GM12878 (cell line): ENCODE data around the gene EPB41L1. TPM values are rescaled to one million over a fixed set of nuclear protein-coding genes. Genes with fewer than 3 reads are reported as not detected.

Experiments used
- ATAC-seq: fragments of 200-7000 bp; cut with Tn5 transposase; 3 replicates; pipeline ENCODE4 v1.9.1; 2020; ENCODE audit warnings: mild to moderate bottlenecking, moderate library complexity
- BruUV-seq: library from RNA; stranded (reverse); fragments of 400-500 nt; replicated peaks from 2 replicates; lab custom pipeline; 2021; lab: Mats Ljungman, UMichigan
- CTCF ChIA-PET: fragments of 300-600 bp; sonication (Branson Sonifier 250); formaldehyde crosslinking; extraction: SDS; loops from one replicate; lab custom pipeline; 2021; ENCODE audit warnings: inconsistent platforms; lab: Yijun Ruan, JAX
- POLR2A ChIA-PET: fragments of 350-600 bp; formaldehyde crosslinking; extraction: SDS; loops from one replicate; lab custom pipeline; 2021; ENCODE audit warnings: inconsistent platforms; lab: Charles Lee
- RAD21 ChIA-PET: fragments of 300-600 bp; sonication (Branson Sonifier 250); formaldehyde crosslinking; loops from one replicate; lab custom pipeline; 2023; ENCODE audit warnings: antibody characterized with exemption; ENCODE audit not compliant: unreplicated experiment; lab: Charles Lee
- SMC1A ChIA-PET: fragments of 300-600 bp; sonication (Branson Sonifier 250); formaldehyde crosslinking; loops from one replicate; lab custom pipeline; 2023; ENCODE audit not compliant: unreplicated experiment, uncharacterized antibody; lab: Charles Lee
- DNase-seq: peaks from one replicate; pipeline ENCODE4 v3.0.0-alpha.2; 2011; ENCODE audit warnings: low read depth, low spot score
- FAIRE-seq: peaks from 3 replicates; lab custom pipeline; 2011; peaks lifted over from hg19 to GRCh38; lab: Jason Lieb, UNC
- H2AFZ ChIP-seq: 2 replicates; pipeline ENCODE4 v1.6.0; 2011; ENCODE audit warnings: low read depth, low read length, control low read depth; ENCODE audit not compliant: control insufficient read depth
- H3K27ac ChIP-seq: 2 replicates; pipeline ENCODE4 v1.5.1; 2011; ENCODE audit warnings: control low read depth; ENCODE audit not compliant: control insufficient read depth, insufficient read depth
- H3K27me3 ChIP-seq, 2 experiments: replicated peaks in 1 of 2; 2 replicates each; pipeline versions ENCODE4 v1.6.0 to v1.6.1; 2011; ENCODE audit warnings: low read length in 1 of 2; ENCODE audit not compliant: control insufficient read depth in 2 of 2, insufficient read depth in 2 of 2
- H3K36me3 ChIP-seq, 2 experiments: 2 replicates each; pipeline ENCODE4 v1.5.1; 2011; ENCODE audit warnings: low read length in 1 of 2; ENCODE audit not compliant: control insufficient read depth in 2 of 2, insufficient read depth in 2 of 2
- H3K4me1 ChIP-seq: 2 replicates; pipeline ENCODE4 v1.6.1; 2011; ENCODE audit warnings: mild to moderate bottlenecking, low read length, moderate library complexity, mixed read lengths; ENCODE audit not compliant: control insufficient read depth, insufficient read depth
- H3K4me2 ChIP-seq: 2 replicates; pipeline ENCODE4 v1.6.0; 2011; ENCODE audit warnings: control low read depth; ENCODE audit not compliant: control insufficient read depth, insufficient read depth
- H3K4me3 ChIP-seq: fragments of 200-600 bp; sonication (generic); 2 replicates; pipeline ENCODE4 v1.5.1; 2016
- H3K79me2 ChIP-seq: 2 replicates; pipeline ENCODE4 v1.6.0; 2011; ENCODE audit warnings: low read length; ENCODE audit not compliant: control insufficient read depth, insufficient read depth
- H3K9ac ChIP-seq: 2 replicates; pipeline ENCODE4 v1.8.0; 2011; ENCODE audit warnings: low read length, control low read depth, mixed read lengths; ENCODE audit not compliant: control insufficient read depth, insufficient read depth
- H3K9me3 ChIP-seq: replicated peaks from 3 replicates; pipeline ENCODE4 v1.5.1; 2011; ENCODE audit warnings: mild to moderate bottlenecking, low read length; ENCODE audit not compliant: control insufficient read depth, insufficient read depth
- H4K20me1 ChIP-seq: 2 replicates; pipeline ENCODE4 v1.6.0; 2011; ENCODE audit not compliant: control insufficient read depth, insufficient read depth
- DPF2 ChIP-seq: fragments of 450-650 bp; IDR thresholded peaks from 2 replicates; pipeline ENCODE4 v1.6.1; 2017; ENCODE audit warnings: mild to moderate bottlenecking
- IKZF2 ChIP-seq, 2 experiments: fragments of 450-650 bp; IDR thresholded peaks; 2 replicates each; pipeline ENCODE4 v1.6.1; 2017; ENCODE audit warnings: mild to moderate bottlenecking in 2 of 2, moderate library complexity in 2 of 2
- PML ChIP-seq: IDR thresholded peaks from 2 replicates; pipeline ENCODE4 v1.6.1; 2012; ENCODE audit warnings: low read length, inconsistent platforms
- RB1 ChIP-seq: fragments of 450-650 bp; formaldehyde crosslinking; IDR thresholded peaks from 2 replicates; pipeline ENCODE4 v1.6.1; 2017; ENCODE audit warnings: mild to moderate bottlenecking, borderline replicate concordance
- WGBS: methylation state at CpG from one replicate; pipeline ENCODE4 v1.1.6; 2016; ENCODE audit warnings: low lambda C conversion rate; ENCODE audit not compliant: insufficient replicate concordance, insufficient coverage; ENCODE audit errors: missing lambda C conversion rate; 5-methylcytosine and 5-hydroxymethylcytosine counted together
- in situ Hi-C: fragments of 300-500 bp; cut with MboI; formaldehyde crosslinking; loops from 9 replicates; pipeline ENCODE4 v1.14.3; 2018; ENCODE audit warnings: mixed read lengths
- intact Hi-C: fragments of 100-400 bp; cut with micrococcal nuclease; formaldehyde crosslinking; loops from one replicate; pipeline ENCODE4 v1.14.2; 2022; ENCODE audit not compliant: unreplicated experiment
- polyA plus RNA-seq, 11 experiments: library from polyadenylated mRNA; depleted of rRNA in 4 of 11; unstranded in 6 of 11; stranded (reverse) in 5 of 11; fragments of >200 nt; fragmentation: Nextera tagmentation in 4 of 11; fragmentation: Illumina TruSeq in 1 of 11; extraction: Ambion mirVana in 4 of 11; extraction: Trizol in 1 of 11; gene quantifications; 1 replicate in 1 of 11; 2 replicates in 10 of 11; pipeline versions ENCODE4 v1.2.1 to v1.2.3, GENCODE V29; 2011 to 2016; ENCODE audit warnings: inconsistent platforms in 2 of 11, missing spikeins in 2 of 11, low read depth in 1 of 11
- total RNA-seq, 4 experiments: library from RNA; depleted of rRNA in 3 of 4; stranded (reverse); fragments of >200 nt in 3 of 4; fragmentation: Illumina TruSeq in 1 of 4; extraction: Trizol in 1 of 4; gene quantifications; 2 replicates each; pipeline versions ENCODE4 v1.2.1 to v1.2.3, GENCODE V29; 2013 to 2021
- TF ChIP-seq, protein P1 (sequence below): fragments of 450-650 bp; formaldehyde crosslinking; IDR thresholded peaks from 2 replicates; pipeline ENCODE4 v1.4.0; 2020; ENCODE audit warnings: mild to moderate bottlenecking, moderate library complexity

The EPB41L1 gene
- total and polyA plus RNA-seq, 10 of the 15 experiments (the other 5 are each of a cell fraction or from before 2014, with no cell fraction given) = 0.08 to 3.2 (median 0.31) TPM

DNA sequence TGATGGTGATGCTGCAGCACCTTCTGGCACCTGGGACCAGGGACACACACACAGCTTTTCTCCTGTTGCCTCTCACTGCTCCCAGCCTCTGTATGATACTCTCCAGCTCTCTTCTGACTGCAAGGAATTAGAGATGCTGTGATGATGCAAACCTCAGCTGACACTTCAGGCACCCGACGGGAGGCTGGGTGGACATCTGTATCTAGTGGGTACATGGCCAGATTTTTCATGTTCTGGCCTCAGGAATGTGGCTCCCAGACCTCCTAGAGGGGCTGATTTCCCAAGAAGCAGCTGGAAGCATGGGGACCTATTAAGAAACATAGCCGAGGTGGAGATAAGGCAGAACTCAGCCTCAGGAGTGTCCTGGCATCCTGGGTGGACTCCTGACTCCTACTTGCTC lies 6.8 kb upstream of the EPB41L1 start:
- ChIA-PET POLR2A (no interaction called here), SMC1A (interaction anchor here (1.2 kb wide), 1 partner anchor 155 kb away, joined by 5 read pairs; no protein-coding TSS in a partner anchor), RAD21 (interaction anchor here (1.6 to 1.7 kb wide), 2 partner anchors 9 to 10 kb away, joined by 5 read pairs; no protein-coding TSS in a partner anchor), CTCF (interaction anchor here (1.0 to 22.3 kb wide), 5 partner anchors 9 to 154 kb away, joined by 3 to 717 read pairs (median 5); no protein-coding TSS in a partner anchor)
- intact Hi-C loops = no loop called here
- H3K79me2 ChIP-seq = no peaks in the 10 kb centered on the region
- ATAC-seq (no peak), DNase-seq (no peak), FAIRE-seq (no peak)
- H3K27me3 ChIP-seq = no peaks in the 10 kb centered on the region
- in situ Hi-C loops = no loop called here
- H3K27ac ChIP-seq = no peak overlapping the region
- peaks cover 15% of the 10 kb centered on the region for H3K4me1 ChIP-seq
- H3K9me3 ChIP-seq = no peaks in the 10 kb centered on the region
- H3K4me3 ChIP-seq = no peak overlapping the region
- H4K20me1 ChIP-seq = no peaks in the 10 kb centered on the region
- no peak overlapping the region for H2AFZ ChIP-seq
- no peak overlapping the region for H3K4me2 ChIP-seq
- 62% methylated on average over 3 of the region's 3 CpGs for WGBS
- BruUV-seq = no TSS peak
- no peak overlapping the region for H3K9ac ChIP-seq
- TF ChIP-seq DPF2 = no peak
- no peak for TF ChIP-seq RB1
- TF ChIP-seq, protein P1, sequence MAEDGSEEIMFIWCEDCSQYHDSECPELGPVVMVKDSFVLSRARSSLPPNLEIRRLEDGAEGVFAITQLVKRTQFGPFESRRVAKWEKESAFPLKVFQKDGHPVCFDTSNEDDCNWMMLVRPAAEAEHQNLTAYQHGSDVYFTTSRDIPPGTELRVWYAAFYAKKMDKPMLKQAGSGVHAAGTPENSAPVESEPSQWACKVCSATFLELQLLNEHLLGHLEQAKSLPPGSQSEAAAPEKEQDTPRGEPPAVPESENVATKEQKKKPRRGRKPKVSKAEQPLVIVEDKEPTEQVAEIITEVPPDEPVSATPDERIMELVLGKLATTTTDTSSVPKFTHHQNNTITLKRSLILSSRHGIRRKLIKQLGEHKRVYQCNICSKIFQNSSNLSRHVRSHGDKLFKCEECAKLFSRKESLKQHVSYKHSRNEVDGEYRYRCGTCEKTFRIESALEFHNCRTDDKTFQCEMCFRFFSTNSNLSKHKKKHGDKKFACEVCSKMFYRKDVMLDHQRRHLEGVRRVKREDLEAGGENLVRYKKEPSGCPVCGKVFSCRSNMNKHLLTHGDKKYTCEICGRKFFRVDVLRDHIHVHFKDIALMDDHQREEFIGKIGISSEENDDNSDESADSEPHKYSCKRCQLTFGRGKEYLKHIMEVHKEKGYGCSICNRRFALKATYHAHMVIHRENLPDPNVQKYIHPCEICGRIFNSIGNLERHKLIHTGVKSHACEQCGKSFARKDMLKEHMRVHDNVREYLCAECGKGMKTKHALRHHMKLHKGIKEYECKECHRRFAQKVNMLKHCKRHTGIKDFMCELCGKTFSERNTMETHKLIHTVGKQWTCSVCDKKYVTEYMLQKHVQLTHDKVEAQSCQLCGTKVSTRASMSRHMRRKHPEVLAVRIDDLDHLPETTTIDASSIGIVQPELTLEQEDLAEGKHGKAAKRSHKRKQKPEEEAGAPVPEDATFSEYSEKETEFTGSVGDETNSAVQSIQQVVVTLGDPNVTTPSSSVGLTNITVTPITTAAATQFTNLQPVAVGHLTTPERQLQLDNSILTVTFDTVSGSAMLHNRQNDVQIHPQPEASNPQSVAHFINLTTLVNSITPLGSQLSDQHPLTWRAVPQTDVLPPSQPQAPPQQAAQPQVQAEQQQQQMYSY (CRISPR knock-in tag) = no peak
- no peak for TF ChIP-seq IKZF2 (IDR thresholded peaks at IDR 0.05)
- TF ChIP-seq PML = no peak
- no peaks in the 10 kb centered on the region for H3K36me3 ChIP-seq
